Testis (tissue), 2 donors: ENCODE results near the gene ANKRD44.

Experiments
- POLR2A ChIP-seq: fragments of 450-650 bp; IDR thresholded peaks from one replicate; pipeline ENCODE4 v1.6.1; 2017; ENCODE audit warnings: antibody characterized with exemption, mild to moderate bottlenecking, moderate library complexity
- TF ChIP-seq, protein P1 (sequence below), 3 experiments: fragments of 450-650 bp in 2 of 3; fragments of 200-600 bp in 1 of 3; sonication (generic) in 1 of 3; IDR thresholded peaks; one replicate each; pipeline ENCODE4 v1.5.1; 2016 to 2019; ENCODE audit warnings: antibody characterized with exemption in 3 of 3, mild to moderate bottlenecking in 2 of 3, moderate library complexity in 1 of 3

DNA sequence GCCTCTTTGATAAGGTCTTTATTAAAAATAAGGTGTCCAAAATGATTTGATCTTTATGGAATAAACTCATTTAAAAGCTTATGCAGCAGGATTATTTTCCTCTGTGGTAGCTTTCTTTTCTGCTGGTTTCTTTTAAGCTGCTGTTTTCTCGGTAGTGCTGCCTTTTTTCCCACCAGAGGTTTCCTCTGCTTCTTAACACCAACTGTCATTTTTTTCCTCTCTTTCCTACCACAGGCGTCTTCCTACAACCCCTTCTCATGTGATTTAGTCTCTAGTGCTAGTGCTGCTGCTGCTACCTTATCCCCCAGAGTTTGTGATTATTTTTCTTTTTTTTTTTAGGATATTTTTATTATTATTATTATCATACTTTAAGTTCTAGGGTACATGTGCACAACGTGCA, 281.9 kb downstream of the ANKRD44 start:
- TF ChIP-seq, protein P1, sequence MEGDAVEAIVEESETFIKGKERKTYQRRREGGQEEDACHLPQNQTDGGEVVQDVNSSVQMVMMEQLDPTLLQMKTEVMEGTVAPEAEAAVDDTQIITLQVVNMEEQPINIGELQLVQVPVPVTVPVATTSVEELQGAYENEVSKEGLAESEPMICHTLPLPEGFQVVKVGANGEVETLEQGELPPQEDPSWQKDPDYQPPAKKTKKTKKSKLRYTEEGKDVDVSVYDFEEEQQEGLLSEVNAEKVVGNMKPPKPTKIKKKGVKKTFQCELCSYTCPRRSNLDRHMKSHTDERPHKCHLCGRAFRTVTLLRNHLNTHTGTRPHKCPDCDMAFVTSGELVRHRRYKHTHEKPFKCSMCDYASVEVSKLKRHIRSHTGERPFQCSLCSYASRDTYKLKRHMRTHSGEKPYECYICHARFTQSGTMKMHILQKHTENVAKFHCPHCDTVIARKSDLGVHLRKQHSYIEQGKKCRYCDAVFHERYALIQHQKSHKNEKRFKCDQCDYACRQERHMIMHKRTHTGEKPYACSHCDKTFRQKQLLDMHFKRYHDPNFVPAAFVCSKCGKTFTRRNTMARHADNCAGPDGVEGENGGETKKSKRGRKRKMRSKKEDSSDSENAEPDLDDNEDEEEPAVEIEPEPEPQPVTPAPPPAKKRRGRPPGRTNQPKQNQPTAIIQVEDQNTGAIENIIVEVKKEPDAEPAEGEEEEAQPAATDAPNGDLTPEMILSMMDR (IDR thresholded peaks at IDR 0.05), result no peak
- no peak for TF ChIP-seq POLR2A
